GM21367 (cell line): Measurements from ENCODE around the gene MCUB.
A peak's percentile ranks its signal among the peaks of the same experiment; 100 is the strongest.
"Not testable (repeated sequence)": the region's sequence is repeated elsewhere in the genome, so short reads cannot be mapped to it uniquely, and the experiment has no call there.

Experiments used
- ATAC-seq: cut with Tn5 transposase; IDR thresholded peaks from one replicate; pipeline ENCODE4 v1.9.1; 2021; ENCODE audit not compliant: unreplicated experiment

MCUB gene

DNA sequence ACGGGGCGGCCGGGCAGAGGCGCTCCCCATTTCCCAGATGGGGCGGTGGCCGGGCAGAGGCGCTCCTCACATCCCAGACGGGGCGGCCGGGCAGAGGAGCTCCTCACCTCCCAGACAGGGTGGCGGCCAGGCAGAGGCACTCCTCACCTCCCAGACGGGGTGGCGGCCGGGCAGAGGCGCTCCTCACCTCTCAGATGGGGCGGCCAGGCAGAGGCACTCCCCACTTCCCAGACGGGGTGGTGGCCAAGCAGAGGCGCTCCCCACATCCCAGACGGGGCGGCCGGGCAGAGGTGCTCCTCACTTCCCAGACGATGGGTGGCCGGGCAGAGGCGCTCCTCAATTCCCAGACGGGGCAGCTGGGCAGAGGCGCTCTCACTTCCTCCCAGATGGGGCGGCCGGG is 118.4 kb downstream of the MCUB start:
- ATAC-seq: not testable (repeated sequence)

DNA sequence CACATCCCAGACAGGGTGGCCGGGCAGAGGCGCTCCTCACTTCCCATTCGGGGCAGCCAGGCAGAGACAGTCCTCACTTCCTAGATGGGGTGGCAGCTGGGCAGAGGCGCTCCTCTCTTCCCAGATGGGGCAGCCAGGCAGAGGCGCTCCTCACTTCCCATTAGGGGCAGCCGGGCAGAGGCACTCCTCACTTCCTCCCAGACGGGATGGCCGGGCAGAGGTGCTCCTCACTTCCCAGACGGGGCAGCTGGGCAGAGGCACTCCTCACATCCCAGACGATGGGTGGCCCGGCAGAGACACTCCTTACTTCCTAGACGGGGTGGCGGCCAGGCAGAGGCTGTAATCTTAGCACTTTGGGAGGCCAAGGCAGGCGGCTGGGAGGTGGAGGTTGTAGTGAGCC is 118.9 kb downstream of the MCUB start:
- ATAC-seq: not testable (repeated sequence)

DNA sequence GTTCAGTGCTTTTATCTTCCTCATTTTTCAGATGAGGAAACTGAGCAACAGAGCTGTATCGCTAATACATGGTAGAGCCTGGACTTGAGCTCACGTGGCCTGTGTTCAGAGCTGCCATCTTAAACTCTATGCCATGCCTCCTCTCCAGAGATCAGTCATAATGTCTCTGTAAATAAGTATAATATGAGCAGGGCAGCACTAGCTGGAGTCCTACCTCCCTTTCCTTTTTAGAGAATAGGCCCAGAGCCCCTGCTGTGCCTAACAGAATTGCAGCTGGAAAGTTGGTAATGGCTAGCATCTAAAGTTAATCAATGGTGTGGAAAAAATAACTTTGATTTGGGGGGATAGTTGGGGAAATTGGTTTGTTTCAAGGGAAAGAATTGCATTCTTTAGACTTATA is 122.8 kb downstream of the MCUB start:
- ATAC-seq: no peak

DNA sequence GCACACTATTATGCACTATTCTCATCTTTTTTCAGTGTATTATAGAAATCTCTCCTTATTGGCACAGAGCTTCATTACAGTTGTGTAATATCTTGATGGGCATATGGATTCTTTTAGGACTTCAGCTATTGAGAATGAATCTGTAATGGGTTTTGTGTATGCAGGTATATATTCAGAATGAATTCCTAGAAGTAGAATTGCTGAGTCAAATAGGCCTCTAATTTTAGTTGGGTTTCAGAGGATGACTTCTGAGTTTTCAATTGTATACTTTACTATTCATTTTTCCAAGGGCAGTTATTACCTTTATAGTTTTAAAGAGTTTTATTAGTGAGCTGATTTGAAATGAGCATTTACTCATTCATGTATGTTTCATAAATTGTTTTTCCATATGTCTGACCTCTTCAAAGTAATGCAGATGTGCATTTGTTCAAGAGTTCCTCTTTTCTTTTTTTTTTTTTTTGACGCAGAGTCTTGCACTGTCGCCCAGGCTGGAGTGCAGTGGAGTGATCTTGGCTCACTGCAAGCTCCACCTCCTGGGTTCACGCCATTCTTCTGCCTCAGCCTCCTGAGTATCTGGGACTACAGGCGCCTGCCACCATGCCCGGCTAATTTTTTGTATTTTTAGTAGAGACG is 123.7 kb downstream of the MCUB start:
- no peak for ATAC-seq

DNA sequence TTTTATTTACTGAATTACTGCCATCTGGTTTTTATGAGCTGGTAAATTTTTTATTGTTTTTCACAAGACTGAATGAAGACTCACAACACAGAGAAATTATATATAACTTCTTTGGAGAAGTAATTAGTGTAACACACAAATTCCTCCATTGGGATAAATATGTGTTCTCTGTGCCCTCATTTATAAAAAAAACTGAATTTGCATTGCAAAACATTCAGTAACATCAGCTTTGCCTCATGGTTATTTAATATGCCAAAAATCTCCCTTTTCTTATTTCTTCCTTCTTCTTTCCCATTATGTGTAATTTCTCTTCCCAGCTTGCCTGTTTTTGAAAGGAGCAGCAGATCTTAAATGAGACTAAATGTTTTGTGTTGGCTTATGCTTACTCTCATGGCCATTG is 124.7 kb downstream of the MCUB start:
- ATAC-seq: no peak

DNA sequence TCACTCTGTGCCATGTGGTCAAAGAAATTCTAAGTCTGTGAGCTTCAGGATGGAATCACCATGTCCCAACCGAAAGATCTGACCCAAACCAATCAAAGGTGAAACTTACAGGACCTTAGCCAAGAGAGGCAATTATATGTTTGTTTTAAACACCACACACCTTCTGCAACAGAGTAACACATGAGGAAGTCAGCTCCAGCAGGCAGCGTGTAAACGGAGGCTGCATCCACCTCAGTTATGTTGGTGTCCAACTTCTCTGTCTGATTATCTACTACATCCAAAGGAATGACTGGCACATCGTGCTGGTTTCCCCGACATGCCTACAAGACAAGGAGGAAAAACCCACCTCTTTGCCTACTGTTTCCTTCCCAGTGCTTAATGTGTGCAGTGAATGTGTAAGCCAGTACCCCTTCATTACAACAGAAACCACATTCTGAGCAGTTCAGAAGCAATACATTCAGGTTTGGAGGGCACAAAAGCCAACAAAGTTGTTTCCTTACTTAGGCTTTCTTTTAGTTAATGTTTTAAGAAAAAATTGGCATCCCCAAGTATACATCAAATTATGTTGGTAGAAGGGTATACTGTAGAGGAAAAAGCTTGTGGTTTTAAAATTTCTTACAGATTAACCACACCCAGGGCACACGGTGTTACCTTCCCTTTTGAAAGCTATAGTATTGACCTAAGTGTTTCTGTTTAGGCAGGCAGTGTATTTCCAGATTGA is 130.8 kb downstream of the MCUB start:
- peak; percentile 89 for ATAC-seq

DNA sequence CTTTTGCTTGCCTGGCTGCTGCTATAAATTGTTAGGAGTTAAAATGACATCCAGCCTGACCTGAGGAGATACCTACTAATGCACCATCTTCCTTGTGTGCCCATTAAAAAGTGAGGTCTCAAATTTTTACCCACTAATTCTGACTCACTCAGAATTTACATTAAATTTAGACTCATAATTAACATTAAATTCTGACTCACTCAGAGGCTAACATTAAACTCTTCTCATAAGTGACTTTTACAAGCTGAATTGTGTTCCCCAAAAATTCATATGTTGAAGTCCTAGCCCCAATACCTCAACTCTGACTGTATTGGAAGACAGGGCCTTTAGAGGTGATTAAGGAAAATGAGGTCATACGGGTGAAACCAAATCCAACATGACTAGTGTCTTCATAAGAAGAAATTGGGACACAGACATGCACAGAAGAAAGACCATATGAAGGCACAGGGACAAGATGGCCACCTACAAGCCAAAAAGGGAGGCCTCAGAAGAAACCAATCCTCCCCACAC is 131.4 kb downstream of the MCUB start:
- ATAC-seq: no peak

DNA sequence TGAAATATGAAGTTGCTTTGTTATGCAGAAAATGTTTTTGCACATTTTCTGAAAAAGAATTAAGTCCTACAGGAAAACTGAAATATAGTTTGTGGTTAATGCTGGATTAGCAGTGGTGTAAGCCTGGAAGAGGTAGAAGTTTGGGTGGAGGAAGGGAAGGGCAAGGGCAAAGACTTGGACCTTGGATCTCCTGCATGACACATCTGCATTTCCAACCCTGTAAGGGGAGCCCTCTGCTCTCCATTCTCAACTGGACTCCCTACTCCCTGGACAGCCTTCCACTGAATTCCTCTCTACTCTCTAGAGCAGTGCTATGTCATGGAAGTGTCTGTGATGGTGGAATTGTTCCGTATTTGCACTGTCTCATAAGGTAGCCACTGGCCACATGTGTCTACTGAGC is 138.6 kb downstream of the MCUB start:
- no peak for ATAC-seq

DNA sequence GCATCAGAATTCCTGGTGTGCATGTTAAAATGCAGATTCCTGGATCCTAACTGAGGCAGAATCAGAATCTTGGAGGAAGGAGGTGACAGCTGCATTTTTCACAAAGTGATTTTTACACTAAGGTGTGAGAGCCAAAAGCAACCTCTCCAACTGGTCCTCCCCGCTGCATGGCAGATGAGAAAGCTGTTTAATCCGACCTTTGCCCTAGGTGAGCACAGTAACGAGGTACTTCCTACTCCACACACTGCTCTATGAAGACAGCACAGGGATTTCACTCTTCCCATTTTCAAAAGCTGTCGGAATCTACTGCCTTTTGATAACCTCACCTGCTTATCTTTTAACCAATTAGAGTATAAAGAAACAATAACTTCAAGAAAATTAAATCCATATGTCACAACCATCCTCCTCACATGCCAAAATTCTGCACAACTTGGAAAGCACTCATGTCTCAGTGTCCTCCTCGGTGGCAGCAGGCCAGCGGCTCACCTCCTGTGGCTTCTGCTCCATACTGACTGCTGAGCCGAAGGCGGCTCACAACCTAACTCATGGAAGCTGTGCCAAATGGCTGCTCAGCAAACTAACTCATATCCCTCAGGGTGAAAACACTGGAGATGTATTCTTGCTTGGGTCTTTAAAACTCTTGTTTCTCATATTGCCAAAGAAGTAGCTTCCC is 139.6 kb downstream of the MCUB start:
- no peak for ATAC-seq

DNA sequence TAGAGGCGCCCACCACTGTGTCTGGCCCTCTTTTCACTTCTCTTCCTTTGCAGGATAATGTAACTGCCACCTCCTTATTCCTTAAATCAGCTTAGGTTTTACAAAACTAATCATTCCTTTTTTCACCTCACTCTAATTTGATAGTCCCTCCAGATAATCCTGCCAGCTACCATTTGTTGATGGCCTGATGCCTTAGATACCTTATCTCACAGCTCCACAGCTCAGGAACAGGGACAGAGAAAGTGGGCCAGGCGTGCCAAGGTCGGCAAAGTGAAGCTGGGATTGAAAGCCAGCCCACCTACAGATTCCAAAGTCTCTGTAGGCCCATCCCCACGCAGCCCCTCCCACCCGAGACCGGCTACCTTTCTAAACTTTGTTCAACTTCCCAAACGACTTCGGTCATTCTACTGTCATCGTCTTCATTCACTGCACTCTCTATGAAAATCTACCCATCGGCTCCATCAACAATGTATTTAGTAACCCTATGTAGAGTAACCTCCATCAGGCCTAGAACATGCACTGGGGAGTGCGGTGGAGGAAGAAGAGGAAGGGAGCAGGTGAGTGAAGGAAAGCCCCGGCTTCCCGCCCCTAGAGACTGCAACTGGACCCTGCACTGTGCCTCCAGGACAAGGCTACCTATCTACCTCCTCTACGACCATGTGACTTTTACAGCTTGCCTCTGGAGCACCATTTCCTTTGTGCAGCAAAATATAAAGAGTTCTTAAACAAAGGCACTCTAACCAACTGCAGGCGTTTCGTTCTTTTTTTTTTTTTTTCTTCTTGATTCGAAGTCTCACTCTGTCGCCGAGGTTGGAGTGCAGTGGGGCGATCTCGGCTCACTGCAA is 141.7 kb downstream of the MCUB start:
- no peak for ATAC-seq

DNA sequence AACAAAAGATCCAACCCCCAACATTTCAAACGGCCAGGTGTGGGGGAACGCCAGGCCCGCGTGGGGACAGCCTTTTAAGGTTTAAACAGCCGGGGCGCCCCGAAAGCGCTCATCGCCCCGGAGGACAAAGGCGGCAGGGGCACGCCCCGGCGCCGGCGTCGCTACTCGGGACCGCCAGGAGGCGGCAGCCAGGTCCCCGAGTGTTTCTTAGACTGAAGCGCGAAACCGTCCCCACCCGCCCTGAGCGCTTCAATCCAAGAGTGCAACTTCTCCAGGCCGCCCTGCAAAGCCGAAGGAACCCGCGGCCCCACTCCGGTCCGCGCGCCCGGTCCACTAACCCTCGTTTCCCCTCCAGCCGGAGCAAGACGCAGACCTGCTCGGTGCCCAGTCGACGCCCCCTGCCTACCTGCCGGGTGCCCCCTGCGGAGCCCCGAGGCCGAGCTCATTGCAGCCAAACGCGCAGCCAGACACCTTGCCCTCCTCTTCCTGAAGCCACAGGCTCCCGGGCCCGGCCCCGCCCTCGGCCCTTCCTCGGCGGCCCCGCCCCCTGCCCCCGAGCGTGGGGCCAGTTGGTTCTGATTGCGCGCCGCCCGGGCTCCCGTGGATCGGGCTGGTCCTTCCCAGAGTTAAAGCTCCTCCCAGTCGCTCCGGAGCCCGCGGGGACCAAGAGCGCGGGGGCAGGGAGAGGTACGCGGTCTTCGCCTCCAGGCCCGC is 143.1 kb downstream of the MCUB start, which contains the start of gene CASP6:
Gene CASP6, minus strand, starts transcription at position 496 of the 714 bp plus-strand sequence. Its CDS starts 50 bp downstream, at position 446.
- peak; percentile 71 for ATAC-seq

DNA sequence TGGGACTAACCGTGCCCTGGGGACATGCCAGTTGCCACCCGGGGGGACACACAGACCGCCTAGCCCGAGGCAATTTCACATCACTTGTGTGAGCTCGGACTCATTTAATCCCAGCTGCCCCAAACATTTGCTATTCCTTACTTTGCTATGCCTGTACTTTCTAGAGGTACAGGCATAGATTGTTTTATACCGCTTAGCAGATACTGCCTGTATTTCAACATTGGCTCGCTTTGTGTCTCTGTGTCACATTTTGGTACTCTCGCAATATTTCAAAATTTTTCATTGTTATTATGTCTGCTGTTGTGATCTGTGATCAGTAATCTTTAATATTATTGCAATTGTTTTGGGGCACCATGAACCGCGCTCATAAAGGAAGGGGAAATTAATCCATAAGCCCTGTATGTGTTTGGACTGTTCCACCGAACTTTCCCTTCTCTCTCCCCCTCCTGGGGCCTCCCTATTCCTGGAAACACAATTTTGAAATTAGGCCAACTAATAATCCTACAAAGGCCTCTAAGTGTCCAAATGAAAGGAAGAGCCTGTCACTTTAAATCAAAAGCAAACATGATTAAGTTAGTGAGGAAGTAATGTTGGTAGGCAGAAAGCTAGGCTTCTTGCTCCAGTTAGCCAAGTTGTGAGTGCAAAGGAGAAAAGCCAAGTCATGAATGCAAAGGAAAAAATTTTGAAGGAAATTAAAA is 143.8 kb downstream of the MCUB start:
- ATAC-seq: no peak

DNA sequence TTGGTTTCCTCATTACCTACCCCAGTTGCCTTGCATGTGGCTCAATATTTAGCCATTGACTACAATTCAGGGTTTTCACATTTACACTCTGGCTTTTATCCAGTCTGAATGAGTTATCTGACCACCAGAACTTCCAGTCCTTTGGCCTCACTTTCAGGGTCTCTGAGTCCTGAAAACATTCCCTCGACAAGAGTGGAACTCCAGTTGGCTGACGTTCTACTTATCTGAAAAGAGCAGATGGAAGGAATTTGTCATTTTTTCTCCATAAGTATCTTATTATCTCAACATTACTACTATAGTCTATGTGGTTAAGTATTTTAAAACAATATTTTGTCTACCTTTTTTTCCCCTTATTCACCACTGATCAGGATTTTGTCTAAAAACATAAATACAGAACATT is 148.4 kb downstream of the MCUB start:
- no peak for ATAC-seq

DNA sequence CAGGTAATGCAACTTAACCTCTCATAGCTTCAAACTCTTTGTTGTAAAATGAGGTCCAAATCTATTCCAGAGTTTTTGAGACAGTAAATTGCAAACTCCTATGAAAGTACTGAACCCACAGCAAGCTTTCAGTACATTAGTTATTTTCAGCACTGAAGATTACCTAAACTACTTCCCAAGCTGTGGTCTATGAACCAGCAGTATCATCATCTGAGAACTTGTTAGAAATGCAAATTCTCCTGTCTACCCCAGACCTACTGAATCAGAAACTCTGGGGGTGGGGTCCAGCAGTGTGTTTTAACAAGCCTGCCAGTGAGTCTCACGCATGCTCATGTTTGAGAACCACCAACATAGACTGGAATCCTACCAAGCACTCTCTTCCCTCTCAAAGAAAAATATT is 148.9 kb downstream of the MCUB start:
- ATAC-seq: peak; percentile 87

DNA sequence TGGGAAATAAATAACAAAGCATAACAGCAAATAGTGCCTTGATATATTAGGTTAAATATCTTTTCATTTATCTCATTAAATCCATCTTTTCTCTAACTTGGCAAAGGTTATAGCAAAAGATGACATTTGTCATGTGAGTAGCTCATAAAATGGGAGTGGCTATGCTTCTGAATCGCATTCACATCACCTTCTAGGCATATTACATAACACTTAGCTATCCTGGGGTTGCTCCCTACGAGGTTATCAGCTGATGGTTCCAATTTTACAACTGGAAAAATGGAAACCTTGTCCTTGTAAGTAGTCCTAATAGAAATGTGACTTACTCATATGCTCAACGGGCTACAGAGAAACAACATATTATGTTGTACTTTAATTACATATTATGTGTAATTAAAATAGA is 153.5 kb downstream of the MCUB start:
- ATAC-seq: no peak

DNA sequence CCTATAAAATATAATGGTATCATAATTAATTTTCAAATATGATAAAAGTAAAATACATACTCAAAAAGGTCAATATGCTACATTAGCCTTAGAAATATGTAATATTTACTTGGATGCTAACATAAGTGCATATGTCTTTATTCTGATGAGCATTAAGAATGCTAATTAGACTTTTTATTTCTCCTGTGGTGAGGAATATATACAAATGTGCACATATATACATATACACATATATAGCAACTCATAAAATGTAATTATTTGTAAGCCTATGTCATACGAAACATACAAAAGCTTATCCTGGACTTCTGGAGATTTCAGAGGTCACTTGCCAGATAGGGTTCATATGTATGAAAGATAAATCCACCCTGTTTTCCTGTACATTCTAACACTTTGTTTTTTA is 158.7 kb downstream of the MCUB start:
- no peak for ATAC-seq

DNA sequence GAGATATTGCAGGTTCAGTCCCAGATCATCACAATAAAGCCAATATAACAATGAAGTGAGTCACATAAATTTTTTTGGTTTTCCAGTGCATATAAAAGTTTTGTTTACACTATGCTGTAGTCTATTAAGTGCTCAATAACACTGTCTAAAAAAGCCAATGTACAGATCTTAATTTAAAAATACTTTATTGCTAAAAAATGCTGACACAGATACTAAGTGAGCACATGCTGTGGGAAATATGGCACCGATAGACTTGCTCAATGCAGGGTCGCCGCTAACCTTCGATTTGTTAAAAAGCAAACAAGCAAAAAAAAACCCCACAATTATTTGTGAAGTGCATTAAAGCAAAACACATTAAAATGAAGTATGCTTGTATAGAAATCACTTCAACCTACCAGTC is 159.6 kb downstream of the MCUB start:
- no peak for ATAC-seq

DNA sequence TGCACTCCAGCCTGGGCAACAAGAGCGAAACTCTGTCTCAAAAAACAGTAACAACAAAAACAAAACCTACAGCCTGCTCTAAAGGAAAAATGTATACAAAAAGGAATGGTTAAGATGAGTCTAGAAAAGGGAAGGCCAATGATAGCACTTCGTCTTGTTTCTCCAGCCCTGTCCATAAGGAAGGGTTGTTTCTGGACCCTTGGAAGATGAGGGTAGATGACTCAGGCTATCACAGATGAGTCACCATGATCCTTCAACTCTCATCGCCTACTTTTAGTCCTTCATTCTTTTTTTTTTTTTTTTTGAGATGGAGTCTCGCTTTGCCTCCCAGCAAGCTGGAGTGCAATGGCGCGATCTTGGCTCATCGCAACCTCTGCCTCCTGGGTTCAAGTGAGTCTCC is 161.0 kb downstream of the MCUB start:
- ATAC-seq: no peak

DNA sequence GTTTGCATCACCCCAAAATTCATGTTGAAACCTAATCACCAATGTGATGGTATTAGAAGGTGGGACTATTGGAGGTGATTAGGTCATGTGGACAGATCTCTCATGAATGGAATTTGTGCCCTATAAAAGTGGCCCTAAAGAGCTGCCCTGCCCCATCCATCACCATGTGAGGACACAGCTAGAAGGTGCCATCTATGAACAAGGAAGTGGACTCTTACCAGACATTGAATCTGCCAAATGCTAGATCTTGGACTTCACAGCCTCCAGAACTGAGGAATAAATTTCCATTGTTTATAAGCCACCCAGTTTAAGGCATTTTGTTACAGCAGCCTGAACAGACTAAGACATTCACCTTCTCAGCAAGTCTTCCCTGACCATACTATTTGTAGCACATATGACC is 162.3 kb downstream of the MCUB start:
- ATAC-seq: no peak

DNA sequence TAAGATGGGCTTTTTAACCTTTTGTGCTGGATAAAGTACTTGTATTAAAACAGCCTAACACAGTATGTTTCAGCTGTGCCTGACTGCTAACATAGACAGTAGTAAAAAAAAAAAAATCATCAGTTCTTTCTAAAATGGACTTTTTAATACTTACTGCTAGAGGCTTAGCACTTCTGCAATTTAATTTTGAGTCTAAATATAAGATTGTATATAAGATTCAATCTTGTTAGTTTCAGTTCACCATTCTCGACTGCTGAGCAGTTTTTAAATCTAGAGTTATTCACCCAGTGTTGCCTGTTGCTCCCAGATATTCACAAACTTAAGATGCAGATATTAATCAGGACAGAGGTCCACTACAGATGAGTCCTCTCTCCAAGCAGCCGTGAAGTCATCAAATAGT is 163.1 kb downstream of the MCUB start:
- no peak for ATAC-seq
